Suppressor macrophage (primary cell): ENCODE results near the gene ERP44.
"Not testable (repeated sequence)": the region's sequence is repeated elsewhere in the genome, so short reads cannot be mapped to it uniquely, and the experiment has no call there.

ENCODE experiments used
- DNase-seq, 4 experiments: peaks; one replicate each; pipeline ENCODE4 v3.0.0-alpha.2; 2020 to 2022

Gene ERP44

GRCh38 chr9:100067990-100068389, 30.8 kb downstream of the ERP44 start:
- DNase-seq = not testable (repeated sequence)

GRCh38 chr9:100066539-100066938, 32.3 kb downstream of the ERP44 start:
- DNase-seq = peak; percentile 11 to 47 (median 32)

- DNase-seq = no peak
Observed at GRCh38 chr9:100064872-100065581, 33.8 kb downstream of the ERP44 start.

GRCh38 chr9:100063185-100063584, 35.6 kb downstream of the ERP44 start:
- no peak for DNase-seq

- DNase-seq = not testable (repeated sequence)
Observed at GRCh38 chr9:100062683-100063082, 36.1 kb downstream of the ERP44 start.

- no peak for DNase-seq
Observed at GRCh38 chr9:100058699-100059579, 39.9 kb downstream of the ERP44 start.

- DNase-seq = no peak
Observed at GRCh38 chr9:100057624-100058023, 41.2 kb downstream of the ERP44 start.

GRCh38 chr9:100056561-100056960, 42.2 kb downstream of the ERP44 start:
- peak; percentile 3 to 46 (median 21) for DNase-seq

GRCh38 chr9:100052375-100052774, 46.4 kb downstream of the ERP44 start:
- peak in 1 of 4 experiments; percentile 21 for DNase-seq

- DNase-seq = no peak
Observed at GRCh38 chr9:100049551-100049950, 49.2 kb downstream of the ERP44 start.

- no peak for DNase-seq
Observed at GRCh38 chr9:100038472-100038871, 60.3 kb downstream of the ERP44 start.

- no peak for DNase-seq
Observed at GRCh38 chr9:100033877-100034551, 64.8 kb downstream of the ERP44 start.

- DNase-seq = peak in 3 of 4 experiments; percentile 20 to 31 (median 27)
Observed at GRCh38 chr9:100030548-100030947, 68.3 kb downstream of the ERP44 start.

- DNase-seq = peak in 2 of 4 experiments; percentile 39 to 43
Observed at GRCh38 chr9:100029251-100029650, 69.5 kb downstream of the ERP44 start.

- DNase-seq = peak; percentile 75 to 82 (median 80)
Observed at GRCh38 chr9:100028201-100028784, 70.5 kb downstream of the ERP44 start.

- DNase-seq = peak; percentile 21 to 47 (median 32)
Observed at GRCh38 chr9:100027543-100027942, 71.3 kb downstream of the ERP44 start.

- no peak for DNase-seq
Observed at GRCh38 chr9:100021931-100022330, 76.9 kb downstream of the ERP44 start.

GRCh38 chr9:100020121-100020795, 78.5 kb downstream of the ERP44 start:
- no peak for DNase-seq

GRCh38 chr9:100019541-100019940, 79.3 kb downstream of the ERP44 start:
- DNase-seq = no peak

- no peak for DNase-seq
Observed at GRCh38 chr9:100014846-100015245, 84.0 kb downstream of the ERP44 start.

GRCh38 chr9:100013573-100013972, 85.2 kb downstream of the ERP44 start:
- DNase-seq = no peak

GRCh38 chr9:100012279-100012678, 86.5 kb downstream of the ERP44 start:
- no peak for DNase-seq
